K562 (cell line): ENCODE results near the gene FXYD4. TPM values are rescaled to one million over a fixed set of nuclear protein-coding genes. Genes with fewer than 3 reads are reported as not detected.

ENCODE experiments used
- AFF1 ChIP-seq, 2 experiments: fragments of 450-650 bp; IDR thresholded peaks; 2 replicates each; pipeline ENCODE4 v1.6.1; 2018; ENCODE audit warnings: mild to moderate bottlenecking in 2 of 2, low read depth in 1 of 2; ENCODE audit not compliant: partially characterized antibody in 2 of 2
- ARID3A ChIP-seq: IDR thresholded peaks from 2 replicates; pipeline ENCODE4 v1.6.1; 2012; ENCODE audit warnings: low read depth, low read length, improper control_type of control experiment, borderline replicate concordance
- DACH1 ChIP-seq: fragments of 450-650 bp; IDR thresholded peaks from 2 replicates; pipeline ENCODE4 v1.6.1; 2018; ENCODE audit not compliant: partially characterized antibody
- FIP1L1 ChIP-seq: fragments of 200-400 bp; formaldehyde crosslinking; IDR thresholded peaks from 2 replicates; pipeline ENCODE4 v1.6.1; 2018; ENCODE audit warnings: mild to moderate bottlenecking, low read depth, low read length; ENCODE audit not compliant: poor library complexity, severe bottlenecking
- HNRNPL ChIP-seq: fragments of 200-400 bp; formaldehyde crosslinking; IDR thresholded peaks from 2 replicates; pipeline ENCODE4 v1.6.1; 2017; ENCODE audit warnings: low read depth, mild to moderate bottlenecking, low read length
- KDM5B ChIP-seq: fragments of 200-600 bp; sonication (generic); IDR thresholded peaks from 2 replicates; pipeline ENCODE4 v1.6.1; 2012; ENCODE audit warnings: low read depth, mild to moderate bottlenecking, moderate library complexity, low read length, control low read depth, inconsistent platforms; ENCODE audit not compliant: insufficient replicate concordance
- L3MBTL2 ChIP-seq: fragments of 450-650 bp; IDR thresholded peaks from 2 replicates; pipeline ENCODE4 v1.6.1; 2016; ENCODE audit warnings: mild to moderate bottlenecking, moderate library complexity
- MTA1 ChIP-seq: fragments of 450-650 bp; IDR thresholded peaks from 2 replicates; pipeline ENCODE4 v1.6.1; 2017; ENCODE audit warnings: borderline replicate concordance
- NCOA2 ChIP-seq, 2 experiments: fragments of 450-650 bp; IDR thresholded peaks; 2 replicates each; pipeline ENCODE4 v1.6.1; 2018; ENCODE audit warnings: mild to moderate bottlenecking in 2 of 2, moderate library complexity in 1 of 2; ENCODE audit not compliant: partially characterized antibody in 2 of 2
- POLR2B ChIP-seq: fragments of 450-650 bp; IDR thresholded peaks from 2 replicates; pipeline ENCODE4 v1.6.1; 2018; ENCODE audit warnings: low read depth; ENCODE audit not compliant: partially characterized antibody
- PURB ChIP-seq: sonication (generic); formaldehyde crosslinking; IDR thresholded peaks from 2 replicates; pipeline ENCODE4 v1.9.0; 2021; ENCODE audit warnings: low read depth, mild to moderate bottlenecking, missing genetic modification reagents
- SMARCA5 ChIP-seq: fragments of 450-650 bp; IDR thresholded peaks from 2 replicates; pipeline ENCODE4 v1.6.1; 2016
- TAL1 ChIP-seq: fragments of 450-650 bp; IDR thresholded peaks from 2 replicates; pipeline ENCODE4 v1.6.1; 2016; ENCODE audit warnings: mild to moderate bottlenecking
- TOE1 ChIP-seq, 2 experiments: fragments of 450-650 bp in 1 of 2; sonication (generic) in 1 of 2; formaldehyde crosslinking in 1 of 2; IDR thresholded peaks; 2 replicates each; pipeline versions ENCODE4 v1.7.1 to v1.8.0; 2016 to 2022; ENCODE audit warnings: borderline replicate concordance in 2 of 2, mild to moderate bottlenecking in 2 of 2, antibody characterized with exemption in 1 of 2, inconsistent platforms in 1 of 2, low read depth in 1 of 2, missing genetic modification reagents in 1 of 2, moderate library complexity in 1 of 2
- ZBTB17 ChIP-seq: fragments of 450-650 bp; formaldehyde crosslinking; IDR thresholded peaks from 2 replicates; pipeline ENCODE4 v1.4.0; 2020; ENCODE audit warnings: mild to moderate bottlenecking
- ZNF143 ChIP-seq: sonication (generic); formaldehyde crosslinking; IDR thresholded peaks from 2 replicates; pipeline ENCODE4 v1.9.0; 2022; ENCODE audit warnings: mild to moderate bottlenecking, missing genetic modification reagents
- ZNF274 ChIP-seq: IDR thresholded peaks from 2 replicates; pipeline ENCODE4 v1.6.1; 2011; ENCODE audit warnings: low read depth, mild to moderate bottlenecking, low read length, moderate library complexity, borderline replicate concordance
- ZNF444 ChIP-seq: fragments of 250-450 bp; sonication (Bioruptor Pico); IDR thresholded peaks from 2 replicates; pipeline ENCODE4 v1.4.0; 2020; ENCODE audit warnings: mild to moderate bottlenecking, moderate library complexity
- ZNF57 ChIP-seq: fragments of 450-650 bp; formaldehyde crosslinking; IDR thresholded peaks from 2 replicates; pipeline ENCODE4 v1.4.0; 2020; ENCODE audit warnings: mild to moderate bottlenecking, moderate library complexity
- ZNF778 ChIP-seq: fragments of 450-650 bp; formaldehyde crosslinking; IDR thresholded peaks from 2 replicates; pipeline ENCODE4 v1.4.0; 2020; ENCODE audit warnings: mild to moderate bottlenecking, moderate library complexity
- polyA plus RNA-seq, 8 experiments: library from polyadenylated mRNA; depleted of rRNA in 4 of 8; stranded (reverse) in 5 of 8; unstranded in 3 of 8; fragments of >200 nt; fragmentation: Nextera tagmentation in 2 of 8; fragmentation: Illumina TruSeq in 1 of 8; extraction: Ambion mirVana in 2 of 8; extraction: Trizol in 1 of 8; gene quantifications; 2 replicates each; pipeline versions ENCODE4 v1.2.1 to v1.2.3, GENCODE V29; 2011 to 2014; ENCODE audit warnings: inconsistent platforms in 1 of 8, missing spikeins in 1 of 8
- total RNA-seq, 7 experiments: library from RNA; depleted of rRNA in 6 of 7; stranded (reverse); fragments of >200 nt in 6 of 7; fragmentation: Illumina TruSeq in 2 of 7; extraction: Trizol in 2 of 7; gene quantifications; 2 replicates each; pipeline versions ENCODE4 v1.2.1 to v1.2.3, GENCODE V29; 2011 to 2021; ENCODE audit warnings: low replicate concordance in 1 of 7
- TF ChIP-seq, protein P1 (sequence below): fragments of 450-650 bp; IDR thresholded peaks from 2 replicates; pipeline ENCODE4 v1.6.1; 2016; ENCODE audit warnings: low read depth, mild to moderate bottlenecking, moderate library complexity

The FXYD4 gene
- total and polyA plus RNA-seq, 9 of the 15 experiments (the other 6 are each of a cell fraction or from before 2014, with no cell fraction given) = not detected

- TF ChIP-seq AFF1 (IDR thresholded peaks at IDR 0.05; ENCODE audit: low read depth in 1 of 2, partially characterized antibody in 2 of 2) (peak; percentile 28 to 69), ZNF143 (CRISPR knock-in tag) (no peak), SMARCA5 (peak; percentile 83), DACH1 (no peak), MTA1 (no peak; the same call in 1 of the 2 replicates), PURB (CRISPR knock-in tag) (no peak), TOE1 (IDR thresholded peaks at IDR 0.05; ENCODE audit: borderline replicate concordance) (no peak), TOE1 (CRISPR knock-in tag; IDR thresholded peaks at IDR 0.05; ENCODE audit: borderline replicate concordance, low read depth) (no peak), ZNF444 (CRISPR knock-in tag) (peak; percentile 91), FIP1L1 (no peak), TAL1 (no peak), NCOA2 (IDR thresholded peaks at IDR 0.05; ENCODE audit: partially characterized antibody in 2 of 2) (no peak), POLR2B (no peak), ARID3A (no peak), L3MBTL2 (no peak), ZNF57 (CRISPR knock-in tag) (no peak), KDM5B (peak; percentile 30), ZNF778 (CRISPR knock-in tag) (no peak), ZBTB17 (CRISPR knock-in tag) (peak; percentile 13; the same call in 1 of the 2 replicates), ZNF274 (no peak), HNRNPL (no peak)
- TF ChIP-seq, protein P1, sequence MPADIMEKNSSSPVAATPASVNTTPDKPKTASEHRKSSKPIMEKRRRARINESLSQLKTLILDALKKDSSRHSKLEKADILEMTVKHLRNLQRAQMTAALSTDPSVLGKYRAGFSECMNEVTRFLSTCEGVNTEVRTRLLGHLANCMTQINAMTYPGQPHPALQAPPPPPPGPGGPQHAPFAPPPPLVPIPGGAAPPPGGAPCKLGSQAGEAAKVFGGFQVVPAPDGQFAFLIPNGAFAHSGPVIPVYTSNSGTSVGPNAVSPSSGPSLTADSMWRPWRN = no peak
Measured at GRCh38 chr10:43409385-43410109, 38.1 kb downstream of the FXYD4 start (continued).
